ENCODE results near the gene PRDM16.

DNA sequence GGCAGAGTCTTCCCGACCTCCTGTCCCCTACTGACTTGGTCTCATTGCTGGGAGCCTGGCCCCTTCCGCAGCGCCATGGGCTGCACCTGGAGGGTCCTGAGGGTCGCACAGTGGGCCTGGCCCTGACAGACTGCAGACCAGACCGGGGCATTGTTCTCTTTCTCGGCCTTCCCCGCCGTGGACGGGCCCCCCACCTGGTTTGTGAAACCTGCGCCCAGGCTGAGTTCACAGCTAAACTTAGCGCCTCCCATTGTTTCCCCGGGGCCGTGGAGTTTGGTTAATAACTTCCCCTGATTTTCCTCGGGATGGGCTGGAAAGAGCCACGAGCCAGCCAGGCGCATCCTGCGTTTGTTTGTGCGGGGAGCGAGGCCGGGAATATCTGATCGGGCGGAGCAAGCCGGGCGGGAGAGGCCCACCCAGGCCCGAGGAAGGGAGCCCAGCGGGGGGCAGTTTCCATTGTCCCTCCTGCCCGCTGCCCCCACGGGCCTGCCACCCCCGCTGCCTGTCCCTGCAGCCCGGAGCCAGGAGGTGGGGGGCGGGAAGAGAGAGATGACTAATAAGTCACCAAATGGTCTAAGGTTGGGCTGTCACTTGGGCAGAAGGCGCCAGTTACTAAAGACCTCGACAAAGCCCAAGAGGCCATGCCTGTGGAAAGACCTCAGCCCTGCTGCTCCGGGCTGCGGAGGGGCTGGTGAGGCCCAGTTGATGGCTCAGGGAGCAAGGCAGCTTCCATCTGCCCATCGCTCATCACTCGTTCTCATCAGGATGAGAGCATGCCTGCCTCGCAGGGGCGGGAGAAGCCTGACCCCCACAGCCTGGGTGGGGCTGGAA lies 346.5 kb downstream of the PRDM16 start:
- TF ChIP-seq, protein P1, sequence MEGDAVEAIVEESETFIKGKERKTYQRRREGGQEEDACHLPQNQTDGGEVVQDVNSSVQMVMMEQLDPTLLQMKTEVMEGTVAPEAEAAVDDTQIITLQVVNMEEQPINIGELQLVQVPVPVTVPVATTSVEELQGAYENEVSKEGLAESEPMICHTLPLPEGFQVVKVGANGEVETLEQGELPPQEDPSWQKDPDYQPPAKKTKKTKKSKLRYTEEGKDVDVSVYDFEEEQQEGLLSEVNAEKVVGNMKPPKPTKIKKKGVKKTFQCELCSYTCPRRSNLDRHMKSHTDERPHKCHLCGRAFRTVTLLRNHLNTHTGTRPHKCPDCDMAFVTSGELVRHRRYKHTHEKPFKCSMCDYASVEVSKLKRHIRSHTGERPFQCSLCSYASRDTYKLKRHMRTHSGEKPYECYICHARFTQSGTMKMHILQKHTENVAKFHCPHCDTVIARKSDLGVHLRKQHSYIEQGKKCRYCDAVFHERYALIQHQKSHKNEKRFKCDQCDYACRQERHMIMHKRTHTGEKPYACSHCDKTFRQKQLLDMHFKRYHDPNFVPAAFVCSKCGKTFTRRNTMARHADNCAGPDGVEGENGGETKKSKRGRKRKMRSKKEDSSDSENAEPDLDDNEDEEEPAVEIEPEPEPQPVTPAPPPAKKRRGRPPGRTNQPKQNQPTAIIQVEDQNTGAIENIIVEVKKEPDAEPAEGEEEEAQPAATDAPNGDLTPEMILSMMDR (conservative IDR thresholded peaks at IDR 0.05; ENCODE audit: low read depth, low read length): no peak
- TF ChIP-seq FOS (IDR thresholded peaks at IDR 0.05; ENCODE audit: low read depth, low read length) (no peak), CHD1 (IDR thresholded peaks at IDR 0.05; ENCODE audit: low read depth, low read length) (no peak), POLR2A (IDR thresholded peaks at IDR 0.05; ENCODE audit: low read depth, low read length) (no peak), NFE2L2 (IDR thresholded peaks at IDR 0.05; ENCODE audit: low read depth, low read length) (no peak), RCOR1 (IDR thresholded peaks at IDR 0.05; ENCODE audit: insufficient replicate concordance, low read length) (no peak), MXI1 (IDR thresholded peaks at IDR 0.05; ENCODE audit: borderline replicate concordance, low read depth, low read length) (no peak), RAD21 (IDR thresholded peaks at IDR 0.05; ENCODE audit: low read length) (no peak), SMC3 (IDR thresholded peaks at IDR 0.05; ENCODE audit: low read depth, low read length) (no peak), CEBPB (IDR thresholded peaks at IDR 0.05; ENCODE audit: low read depth, low read length) (no peak), BHLHE40 (IDR thresholded peaks at IDR 0.05; ENCODE audit: low read depth, low read length) (no peak), RFX5 (IDR thresholded peaks at IDR 0.05; ENCODE audit: low read depth, low read length) (no peak), MAFK (IDR thresholded peaks at IDR 0.05; ENCODE audit: low read depth, low read length) (no peak)
- TF ChIP-seq, protein P2, sequence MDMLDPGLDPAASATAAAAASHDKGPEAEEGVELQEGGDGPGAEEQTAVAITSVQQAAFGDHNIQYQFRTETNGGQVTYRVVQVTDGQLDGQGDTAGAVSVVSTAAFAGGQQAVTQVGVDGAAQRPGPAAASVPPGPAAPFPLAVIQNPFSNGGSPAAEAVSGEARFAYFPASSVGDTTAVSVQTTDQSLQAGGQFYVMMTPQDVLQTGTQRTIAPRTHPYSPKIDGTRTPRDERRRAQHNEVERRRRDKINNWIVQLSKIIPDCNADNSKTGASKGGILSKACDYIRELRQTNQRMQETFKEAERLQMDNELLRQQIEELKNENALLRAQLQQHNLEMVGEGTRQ (IDR thresholded peaks at IDR 0.05; ENCODE audit: low read depth, low read length): no peak
